Naive thymus-derived CD4-positive, alpha-beta T cell (primary cell): Measurements from ENCODE around the gene RPGRIP1L. TPM values are rescaled to one million over a fixed set of nuclear protein-coding genes. Genes with fewer than 3 reads are reported as not detected.

ENCODE experiments used
- ATAC-seq: fragments of 150-1000 bp; cut with Tn5 transposase; 2 replicates; pipeline ENCODE4 v1.10.0; 2021; ENCODE audit warnings: mild to moderate bottlenecking, moderate library complexity
- CTCF ChIA-PET: fragments of 350-600 bp; sonication (Branson Sonifier 250); formaldehyde crosslinking; loops from one replicate; lab custom pipeline; 2021; ENCODE audit warnings: antibody characterized with exemption; lab: Charles Lee
- POLR2A ChIA-PET: fragments of 350-600 bp; sonication (Branson Sonifier 250); formaldehyde crosslinking; loops from one replicate; lab custom pipeline; 2021; ENCODE audit warnings: antibody characterized with exemption, inconsistent platforms; lab: Charles Lee
- DNase-seq, 9 donors: peaks; one replicate each; pipeline versions ENCODE4 v3.0.0 to v3.0.0-alpha.2; 2020 to 2022; ENCODE audit warnings: mixed read lengths in 1 of 9
- H3K27ac ChIP-seq: one replicate; pipeline ENCODE4 v1.7.0; 2013; ENCODE audit warnings: mild to moderate bottlenecking, low read depth, low read length, moderate library complexity
- H3K27me3 ChIP-seq, 2 donors: one replicate each; pipeline ENCODE4 v1.7.0; 2013; ENCODE audit warnings: low read length in 2 of 2, mild to moderate bottlenecking in 2 of 2, moderate library complexity in 2 of 2; ENCODE audit not compliant: control insufficient read depth in 2 of 2, insufficient read depth in 2 of 2
- H3K36me3 ChIP-seq, 3 experiments: 1 replicate in 2 of 3; 2 replicates in 1 of 3; pipeline ENCODE4 v1.7.0; 2013; ENCODE audit warnings: low read length in 3 of 3, mild to moderate bottlenecking in 3 of 3, moderate library complexity in 1 of 3; ENCODE audit not compliant: insufficient read depth in 3 of 3, control insufficient read depth in 2 of 3
- H3K4me1 ChIP-seq, 2 donors: one replicate each; pipeline ENCODE4 v1.7.0; 2013; ENCODE audit warnings: low read length in 2 of 2, mild to moderate bottlenecking in 2 of 2, moderate library complexity in 1 of 2; ENCODE audit not compliant: control insufficient read depth in 2 of 2, insufficient read depth in 2 of 2
- H3K4me3 ChIP-seq: 2 replicates; pipeline ENCODE4 v1.7.0; 2013; ENCODE audit warnings: mild to moderate bottlenecking, low read length
- H3K9me3 ChIP-seq, 3 experiments: 1 replicate in 2 of 3; 2 replicates in 1 of 3; pipeline ENCODE4 v1.7.0; 2013; ENCODE audit warnings: low read length in 3 of 3; ENCODE audit not compliant: control insufficient read depth in 2 of 3
- H3K27ac Mint-ChIP-seq, 9 donors: one replicate each; pipeline ENCODE4 v1.8.0; 2020 to 2022; ENCODE audit warnings: mixed read lengths in 9 of 9, mild to moderate bottlenecking in 8 of 9, moderate library complexity in 5 of 9, inconsistent platforms in 2 of 9
- H3K27me3 Mint-ChIP-seq, 5 donors: one replicate each; pipeline ENCODE4 v1.8.0; 2021 to 2022; ENCODE audit warnings: mixed read lengths in 5 of 5, mild to moderate bottlenecking in 1 of 5
- H3K36me3 Mint-ChIP-seq, 5 donors: one replicate each; pipeline ENCODE4 v1.8.0; 2020 to 2022; ENCODE audit warnings: mixed read lengths in 5 of 5, mild to moderate bottlenecking in 3 of 5, inconsistent platforms in 1 of 5
- H3K4me1 Mint-ChIP-seq, 7 donors: one replicate each; pipeline ENCODE4 v1.8.0; 2020 to 2022; ENCODE audit warnings: mixed read lengths in 7 of 7, mild to moderate bottlenecking in 3 of 7, inconsistent platforms in 1 of 7
- H3K4me3 Mint-ChIP-seq, 10 donors: one replicate each; pipeline ENCODE4 v1.8.0; 2020 to 2022; ENCODE audit warnings: mild to moderate bottlenecking in 10 of 10, mixed read lengths in 10 of 10, moderate library complexity in 6 of 10, inconsistent platforms in 2 of 10
- H3K9me3 Mint-ChIP-seq, 11 donors: one replicate each; pipeline ENCODE4 v1.8.0; 2020 to 2022; ENCODE audit warnings: mixed read lengths in 11 of 11, mild to moderate bottlenecking in 4 of 11, inconsistent platforms in 1 of 11, moderate library complexity in 1 of 11
- intact Hi-C, 2 donors: fragments of 100-400 bp; cut with micrococcal nuclease; formaldehyde crosslinking; loops; one replicate each; pipeline ENCODE4 v1.15.1; 2023
- polyA plus RNA-seq, 2 donors: library from polyadenylated mRNA; unstranded; fragments of 300-500 nt; fragmentation: Illumina TruSeq; gene quantifications; one replicate each; pipeline ENCODE4 v1.2.3, GENCODE V29; 2021
- total RNA-seq, 6 experiments: library from RNA in 5 of 6; stranded (reverse) in 5 of 6; gene quantifications; 1 replicate in 5 of 6; 2 replicates in 1 of 6; pipeline ENCODE4 v1.2.3 and lab custom pipeline; 2021 to 2026

RPGRIP1L gene
- total RNA-seq (1 to 10 TPM; 2.0 to 6.1 (median 3.6) TPM), polyA plus RNA-seq (1 to 10 TPM; 1.8 to 3.4 TPM), total RNA-seq (lab: John Stamatoyannopoulos, UW) (6.5 reads per million, percentile 28 among the genes with 10 or more reads in this experiment)

- Histone ChIP-seq H3K4me3 (peak within 1 kb of the TSS; percentile 78), H3K9me3 (no peaks in the 10 kb centered on the region), H3K27me3 (no peaks in the 10 kb centered on the region), H3K27ac (peak within 1 kb of the TSS; percentile 66), H3K36me3 (no peaks in the 10 kb centered on the region), H3K4me1 (peaks cover 15 to 16% of the 10 kb centered on the region in 2 donors)
- ChIA-PET POLR2A (interaction anchor here (0.7 to 0.8 kb wide), 2 partner anchors 12 kb away, joined by 3 to 4 read pairs; no protein-coding TSS in a partner anchor), CTCF (interaction anchor here (0.9 kb wide), 1 partner anchor 9 kb away, joined by 3 read pairs; no protein-coding TSS in a partner anchor)
- H3K36me3 Mint-ChIP-seq: peaks cover 0 to 25% (median 12%) of the 10 kb centered on the region in 5 donors
- peaks cover 17 to 48% (median 42%) of the 10 kb centered on the region in 7 donors for H3K4me1 Mint-ChIP-seq
- intact Hi-C loops: loop anchor here (1.0 to 10.0 kb wide), 9 partner anchors 119 to 1225 kb away; partner anchors contain the start of genes AKTIP (in 2 of the 2), RBL2 (in 2 of the 2), CHD9 (in 1 of the 2) and CHD9NB (in 1 of the 2)
- ATAC-seq (peak; percentile 95), DNase-seq (peak; percentile 85 to 97 (median 93))
- H3K9me3 Mint-ChIP-seq: no peaks in the 10 kb centered on the region
- H3K27me3 Mint-ChIP-seq: no peaks in the 10 kb centered on the region
- peak within 1 kb of the TSS; percentile 90 to 99 (median 95) for H3K27ac Mint-ChIP-seq
- H3K4me3 Mint-ChIP-seq: peak within 1 kb of the TSS; percentile 85 to 100 (median 98)
These were observed at the start of gene RPGRIP1L, which contains the start of gene FTO for GRCh38 chr16:53703590-53704444. RPGRIP1L (minus strand) TSS chr16:53703859; CDS start chr16:53700723, 3,136 bp downstream. FTO (plus strand) TSS chr16:53704156.

GRCh38 chr16:53753431-53753830, 49.8 kb upstream of the RPGRIP1L start:
- no peak for DNase-seq
- peaks cover 0 to 3% (median 0%) of the 10 kb centered on the region in 11 donors for H3K9me3 Mint-ChIP-seq
- no peaks in the 10 kb centered on the region for H3K27me3 Mint-ChIP-seq
- H3K4me3 Mint-ChIP-seq: no peak overlapping the region
- ChIA-PET CTCF (interaction anchor here (0.6 kb wide), 1 partner anchor 70 kb away, joined by 3 read pairs; no protein-coding TSS in a partner anchor), POLR2A (no interaction called here)
- Histone ChIP-seq H3K27me3 (no peaks in the 10 kb centered on the region), H3K4me3 (no peak overlapping the region), H3K4me1 (no peaks in the 10 kb centered on the region), H3K9me3 (no peaks in the 10 kb centered on the region), H3K27ac (no peak overlapping the region), H3K36me3 (no peaks in the 10 kb centered on the region)
- no peak overlapping the region for H3K27ac Mint-ChIP-seq
- H3K4me1 Mint-ChIP-seq: peaks cover 0 to 41% (median 23%) of the 10 kb centered on the region in 7 donors
- peaks cover 0 to 13% (median 2%) of the 10 kb centered on the region in 5 donors for H3K36me3 Mint-ChIP-seq
- ATAC-seq: no peak
- intact Hi-C loops: no loop called here

GRCh38 chr16:53752560-53752959, 48.9 kb upstream of the RPGRIP1L start:
- ChIA-PET POLR2A (no interaction called here), CTCF (no interaction called here)
- no peaks in the 10 kb centered on the region for H3K4me1 ChIP-seq
- H3K4me3 ChIP-seq: no peak overlapping the region
- no peaks in the 10 kb centered on the region for H3K27me3 ChIP-seq
- no peak overlapping the region for H3K27ac Mint-ChIP-seq
- intact Hi-C loops: no loop called here
- H3K4me1 Mint-ChIP-seq: peaks cover 0 to 37% (median 23%) of the 10 kb centered on the region in 7 donors
- peaks cover 0 to 6% (median 2%) of the 10 kb centered on the region in 11 donors for H3K9me3 Mint-ChIP-seq
- H3K27me3 Mint-ChIP-seq: no peaks in the 10 kb centered on the region
- peaks cover 0 to 9% (median 2%) of the 10 kb centered on the region in 5 donors for H3K36me3 Mint-ChIP-seq
- ATAC-seq (no peak), DNase-seq (no peak)
- no peak overlapping the region for H3K4me3 Mint-ChIP-seq
- no peaks in the 10 kb centered on the region for H3K9me3 ChIP-seq
- no peaks in the 10 kb centered on the region for H3K36me3 ChIP-seq
- no peak overlapping the region for H3K27ac ChIP-seq

- no peaks in the 10 kb centered on the region for H3K9me3 ChIP-seq
- peak overlapping the region in 3 of 9 donors; percentile 56 to 71 (median 69) for H3K27ac Mint-ChIP-seq
- H3K27ac ChIP-seq: no peak overlapping the region
These were observed 42.2 kb upstream of the RPGRIP1L start for GRCh38 chr16:53745753-53746266.

DNA sequence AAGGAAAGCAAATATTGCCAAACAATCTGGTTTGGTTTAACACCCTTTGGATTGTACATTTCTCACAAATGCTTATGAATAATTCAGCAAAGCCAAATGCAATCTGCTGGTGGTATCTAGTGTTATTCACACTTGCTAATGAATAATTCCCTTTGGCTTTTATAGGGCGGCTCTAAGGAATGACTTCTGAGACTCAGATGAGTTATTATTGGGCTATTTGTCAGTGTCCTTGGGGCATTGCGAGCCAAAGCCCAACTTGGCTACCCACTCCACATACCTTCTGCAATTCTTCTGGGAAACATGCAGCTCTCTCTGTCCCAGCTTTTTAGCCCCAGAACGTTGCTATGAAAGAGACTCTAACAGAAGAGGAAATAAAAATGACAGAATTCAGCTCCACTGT, 41.4 kb upstream of the RPGRIP1L start:
- Histone ChIP-seq H3K4me1 (peaks cover 15 to 16% of the 10 kb centered on the region in 2 donors), H3K36me3 (no peaks in the 10 kb centered on the region), H3K4me3 (no peak overlapping the region), H3K27ac (no peak overlapping the region), H3K9me3 (no peaks in the 10 kb centered on the region), H3K27me3 (no peaks in the 10 kb centered on the region)
- no peak for DNase-seq
- no peak for ATAC-seq
- Mint-ChIP-seq H3K9me3 (peaks cover 0 to 9% (median 2%) of the 10 kb centered on the region in 11 donors), H3K4me3 (peak overlapping the region in 4 of 10 donors; percentile 15 to 72 (median 49)), H3K4me1 (peaks cover 18 to 50% (median 35%) of the 10 kb centered on the region in 7 donors), H3K27me3 (no peaks in the 10 kb centered on the region), H3K36me3 (peaks cover 0 to 18% (median 8%) of the 10 kb centered on the region in 5 donors), H3K27ac (peak overlapping the region in 7 of 9 donors; percentile 12 to 79 (median 69))
- ChIA-PET CTCF (no interaction called here), POLR2A (interaction anchor here (1.0 kb wide), 1 partner anchor 16 kb away, joined by 3 read pairs; no protein-coding TSS in a partner anchor)
- intact Hi-C loops: no loop called here

More at GRCh38 chr16:53745753-53746266, 42.2 kb upstream of the RPGRIP1L start:
- ATAC-seq: no peak
- H3K4me3 Mint-ChIP-seq: no peak overlapping the region
- DNase-seq: no peak
- intact Hi-C loops: no loop called here
- ChIA-PET POLR2A (no interaction called here), CTCF (no interaction called here)
- peaks cover 0 to 18% (median 8%) of the 10 kb centered on the region in 5 donors for H3K36me3 Mint-ChIP-seq
- H3K9me3 Mint-ChIP-seq: peaks cover 0 to 9% (median 2%) of the 10 kb centered on the region in 11 donors
- no peaks in the 10 kb centered on the region for H3K27me3 Mint-ChIP-seq
- H3K36me3 ChIP-seq: no peaks in the 10 kb centered on the region
- no peaks in the 10 kb centered on the region for H3K27me3 ChIP-seq
- H3K4me1 ChIP-seq: peaks cover 15 to 16% of the 10 kb centered on the region in 2 donors
- H3K4me3 ChIP-seq: no peak overlapping the region
- peaks cover 18 to 47% (median 35%) of the 10 kb centered on the region in 7 donors for H3K4me1 Mint-ChIP-seq

DNA sequence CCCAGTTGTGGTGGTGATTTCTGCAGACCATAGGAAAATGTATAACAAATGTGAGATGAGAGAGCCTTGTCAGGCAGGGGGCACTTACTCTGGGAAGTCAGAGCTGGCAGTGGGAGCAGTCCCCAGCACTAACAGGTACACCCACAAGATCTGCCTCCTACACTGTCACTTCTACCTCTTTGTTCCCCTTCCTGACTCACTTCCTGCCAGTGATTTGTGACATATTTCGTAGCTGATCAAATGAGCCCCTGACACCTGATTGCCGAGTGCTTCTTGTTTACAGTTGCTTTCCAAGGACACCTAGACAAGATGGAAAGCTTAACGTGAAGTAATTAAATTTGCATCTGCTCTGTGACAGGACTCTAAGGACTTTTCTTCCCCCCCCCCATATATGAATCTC, 40.8 kb upstream of the RPGRIP1L start:
- no peak overlapping the region for H3K4me3 ChIP-seq
- no peaks in the 10 kb centered on the region for H3K27me3 Mint-ChIP-seq
- intact Hi-C loops: no loop called here
- H3K27ac Mint-ChIP-seq: peak overlapping the region in 8 of 9 donors; percentile 7 to 79 (median 54)
- no peaks in the 10 kb centered on the region for H3K9me3 ChIP-seq
- ChIA-PET POLR2A (interaction anchor here (0.7 to 1.4 kb wide), 3 partner anchors 15 to 213 kb away, joined by 3 read pairs; no protein-coding TSS in a partner anchor), CTCF (no interaction called here)
- H3K36me3 Mint-ChIP-seq: peaks cover 0 to 14% (median 6%) of the 10 kb centered on the region in 5 donors
- peaks cover 0 to 9% (median 2%) of the 10 kb centered on the region in 11 donors for H3K9me3 Mint-ChIP-seq
- H3K4me3 Mint-ChIP-seq: peak overlapping the region; percentile 14 to 80 (median 63)
- peaks cover 18 to 56% (median 35%) of the 10 kb centered on the region in 7 donors for H3K4me1 Mint-ChIP-seq
- peaks cover 15 to 16% of the 10 kb centered on the region in 2 donors for H3K4me1 ChIP-seq
- peak in 8 of 9 donors; percentile 23 to 64 (median 51) for DNase-seq
- no peaks in the 10 kb centered on the region for H3K27me3 ChIP-seq
- no peaks in the 10 kb centered on the region for H3K36me3 ChIP-seq
- H3K27ac ChIP-seq: peak overlapping the region; percentile 6
- ATAC-seq: peak; percentile 92
